ENCODE data around the gene ADAM17. TPM values are rescaled to one million over a fixed set of nuclear protein-coding genes. Genes with fewer than 3 reads are reported as not detected.

Gene ADAM17
- total and polyA plus RNA-seq, 5 donors from 2014 or later: 11.8 to 34.1 (median 14.3) TPM

DNA sequence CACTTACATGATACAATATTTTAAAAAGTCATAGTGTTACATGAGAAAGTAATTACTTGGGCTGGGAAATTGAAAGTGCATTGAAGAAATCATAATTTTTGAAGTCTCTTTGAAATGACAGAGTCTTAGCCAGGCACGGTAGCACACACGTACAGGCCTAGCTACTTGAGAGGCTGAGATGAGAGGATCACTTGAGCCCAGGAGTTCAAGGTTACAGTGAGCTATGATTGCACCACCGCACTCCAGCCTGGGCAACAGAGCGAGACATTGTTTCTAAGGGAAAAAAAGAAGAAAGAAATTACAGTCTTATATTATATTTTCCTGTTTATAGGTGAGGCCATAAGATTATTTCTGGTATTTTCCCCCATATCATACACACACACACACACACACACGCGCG lies 90.5 kb downstream of the ADAM17 start:
- Histone ChIP-seq H3K27me3 (ENCODE audit: control insufficient read depth, insufficient read depth, low read length) (no peaks in the 10 kb centered on the region), H3K4me1 (ENCODE audit: control insufficient read depth, insufficient read depth, low read length, poor library complexity, severe bottlenecking) (no peaks in the 10 kb centered on the region), H3K36me3 (ENCODE audit: control insufficient read depth, insufficient read depth, low read length) (peaks cover 21% of the 10 kb centered on the region), H3K27ac (ENCODE audit: insufficient read depth, low read length, poor library complexity, severe bottlenecking) (no peak overlapping the region), H3K4me3 (ENCODE audit: low read depth, low read length) (no peak overlapping the region), H3K9me3 (ENCODE audit: control insufficient read depth in 2 of 2, low read length in 2 of 2) (no peaks in the 10 kb centered on the region)
- no peak overlapping the region for H3K4me3 Mint-ChIP-seq
- H3K9me3 Mint-ChIP-seq: no peaks in the 10 kb centered on the region
- H3K27me3 Mint-ChIP-seq: no peaks in the 10 kb centered on the region
- DNase-seq: no peak
- ATAC-seq (ENCODE audit: low read depth in 2 of 2): no peak
- H3K27ac Mint-ChIP-seq: peak overlapping the region in 1 of 3 donors; percentile 32
- H3K36me3 Mint-ChIP-seq: peaks cover 16% of the 10 kb centered on the region
- peaks cover 2 to 9% (median 5%) of the 10 kb centered on the region in 4 donors for H3K4me1 Mint-ChIP-seq

- H3K9me3 Mint-ChIP-seq: no peaks in the 10 kb centered on the region
- Histone ChIP-seq H3K27me3 (ENCODE audit: control insufficient read depth, insufficient read depth, low read length) (no peaks in the 10 kb centered on the region), H3K4me1 (ENCODE audit: control insufficient read depth, insufficient read depth, low read length, poor library complexity, severe bottlenecking) (no peaks in the 10 kb centered on the region), H3K4me3 (ENCODE audit: low read depth, low read length) (no peak overlapping the region), H3K36me3 (ENCODE audit: control insufficient read depth, insufficient read depth, low read length) (peaks cover 21% of the 10 kb centered on the region), H3K27ac (ENCODE audit: insufficient read depth, low read length, poor library complexity, severe bottlenecking) (no peak overlapping the region), H3K9me3 (ENCODE audit: control insufficient read depth in 2 of 2, low read length in 2 of 2) (no peaks in the 10 kb centered on the region)
- no peak overlapping the region for H3K4me3 Mint-ChIP-seq
- peak in 1 of 3 donors; percentile 31 for DNase-seq
- peaks cover 19% of the 10 kb centered on the region for H3K36me3 Mint-ChIP-seq
- ATAC-seq (ENCODE audit: low read depth in 2 of 2): peak in 1 of 2 donors; percentile 58
- H3K27ac Mint-ChIP-seq: peak overlapping the region in 1 of 3 donors; percentile 68
- H3K27me3 Mint-ChIP-seq: no peaks in the 10 kb centered on the region
- H3K4me1 Mint-ChIP-seq: peaks cover 2 to 9% (median 5%) of the 10 kb centered on the region in 4 donors
Measured at GRCh38 chr2:9463698-9464034, 92.0 kb downstream of the ADAM17 start.

DNA sequence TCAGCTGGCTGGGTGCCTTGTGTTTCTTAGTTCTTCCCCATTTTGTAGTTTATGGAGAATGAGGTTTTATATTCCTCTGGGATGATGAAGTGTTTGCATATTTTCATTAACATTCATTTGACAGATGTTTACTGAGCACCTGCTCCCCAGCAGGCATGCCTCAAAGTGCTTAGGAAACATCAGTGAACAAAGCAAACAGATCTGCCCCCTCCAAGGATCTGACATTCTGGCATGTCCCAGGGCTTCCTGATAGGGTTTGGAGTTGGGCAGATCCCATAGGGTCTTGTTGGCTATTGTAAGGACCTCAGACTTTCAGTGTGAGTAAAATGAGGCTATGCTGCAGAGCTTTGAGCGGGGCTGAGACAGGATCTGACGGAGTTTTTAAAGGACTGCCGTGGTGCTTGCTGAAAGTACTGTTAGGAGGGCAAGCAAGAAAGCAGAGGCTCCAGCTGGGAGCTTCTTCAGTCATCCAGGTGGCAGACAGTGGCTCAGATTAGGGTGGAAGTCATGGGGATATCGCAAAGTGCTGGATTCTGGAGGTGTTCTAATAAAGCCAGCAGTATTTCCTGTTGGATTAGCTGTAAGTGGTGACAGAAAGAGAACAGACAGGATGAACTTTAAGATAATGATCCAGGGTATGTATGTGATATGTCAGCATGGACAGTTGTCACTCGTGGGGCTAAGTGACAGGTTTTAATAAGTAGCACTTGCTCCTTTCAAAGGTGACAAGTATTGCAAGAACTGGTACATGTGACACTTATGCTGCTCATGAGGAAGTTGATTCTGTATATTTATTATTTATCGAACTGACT lies 92.5 kb downstream of the ADAM17 start:
- Mint-ChIP-seq H3K36me3 (peaks cover 19% of the 10 kb centered on the region), H3K27me3 (no peaks in the 10 kb centered on the region), H3K4me1 (peaks cover 2 to 9% (median 5%) of the 10 kb centered on the region in 4 donors), H3K27ac (peak overlapping the region in 1 of 3 donors; percentile 68), H3K4me3 (no peak overlapping the region), H3K9me3 (no peaks in the 10 kb centered on the region)
- DNase-seq: no peak
- Histone ChIP-seq H3K4me1 (ENCODE audit: control insufficient read depth, insufficient read depth, low read length, poor library complexity, severe bottlenecking) (no peaks in the 10 kb centered on the region), H3K27ac (ENCODE audit: insufficient read depth, low read length, poor library complexity, severe bottlenecking) (no peak overlapping the region), H3K4me3 (ENCODE audit: low read depth, low read length) (no peak overlapping the region), H3K27me3 (ENCODE audit: control insufficient read depth, insufficient read depth, low read length) (no peaks in the 10 kb centered on the region), H3K9me3 (ENCODE audit: control insufficient read depth in 2 of 2, low read length in 2 of 2) (no peaks in the 10 kb centered on the region), H3K36me3 (ENCODE audit: control insufficient read depth, insufficient read depth, low read length) (peaks cover 22% of the 10 kb centered on the region)
- ATAC-seq (ENCODE audit: low read depth in 2 of 2): peak in 1 of 2 donors; percentile 20

GRCh38 chr2:9462313-9462712 lies 93.3 kb downstream of the ADAM17 start:
- H3K27me3 ChIP-seq (ENCODE audit: control insufficient read depth, insufficient read depth, low read length): no peaks in the 10 kb centered on the region
- no peak overlapping the region for H3K27ac ChIP-seq (ENCODE audit: insufficient read depth, low read length, poor library complexity, severe bottlenecking)
- Mint-ChIP-seq H3K36me3 (peaks cover 19% of the 10 kb centered on the region), H3K27me3 (no peaks in the 10 kb centered on the region), H3K4me1 (peaks cover 2 to 9% (median 5%) of the 10 kb centered on the region in 4 donors), H3K9me3 (no peaks in the 10 kb centered on the region), H3K27ac (peak overlapping the region in 2 of 3 donors; percentile 21 to 33), H3K4me3 (no peak overlapping the region)
- H3K4me3 ChIP-seq (ENCODE audit: low read depth, low read length): no peak overlapping the region
- H3K9me3 ChIP-seq (ENCODE audit: control insufficient read depth in 2 of 2, low read length in 2 of 2): no peaks in the 10 kb centered on the region
- no peaks in the 10 kb centered on the region for H3K4me1 ChIP-seq (ENCODE audit: control insufficient read depth, insufficient read depth, low read length, poor library complexity, severe bottlenecking)
- no peak for ATAC-seq (ENCODE audit: low read depth in 2 of 2)
- H3K36me3 ChIP-seq (ENCODE audit: control insufficient read depth, insufficient read depth, low read length): peaks cover 17% of the 10 kb centered on the region
- no peak for DNase-seq

GRCh38 chr2:9461079-9461478 lies 94.6 kb downstream of the ADAM17 start:
- ATAC-seq (ENCODE audit: low read depth in 2 of 2) (no peak), DNase-seq (no peak)
- H3K9me3 Mint-ChIP-seq: no peaks in the 10 kb centered on the region
- Histone ChIP-seq H3K4me1 (ENCODE audit: control insufficient read depth, insufficient read depth, low read length, poor library complexity, severe bottlenecking) (no peaks in the 10 kb centered on the region), H3K4me3 (ENCODE audit: low read depth, low read length) (no peak overlapping the region), H3K9me3 (ENCODE audit: control insufficient read depth in 2 of 2, low read length in 2 of 2) (no peaks in the 10 kb centered on the region), H3K27me3 (ENCODE audit: control insufficient read depth, insufficient read depth, low read length) (no peaks in the 10 kb centered on the region), H3K27ac (ENCODE audit: insufficient read depth, low read length, poor library complexity, severe bottlenecking) (no peak overlapping the region), H3K36me3 (ENCODE audit: control insufficient read depth, insufficient read depth, low read length) (peaks cover 25% of the 10 kb centered on the region)
- H3K27ac Mint-ChIP-seq: no peak overlapping the region
- H3K4me3 Mint-ChIP-seq: no peak overlapping the region
- peaks cover 26% of the 10 kb centered on the region for H3K36me3 Mint-ChIP-seq
- no peaks in the 10 kb centered on the region for H3K27me3 Mint-ChIP-seq
- peaks cover 2 to 11% (median 6%) of the 10 kb centered on the region in 4 donors for H3K4me1 Mint-ChIP-seq

DNA sequence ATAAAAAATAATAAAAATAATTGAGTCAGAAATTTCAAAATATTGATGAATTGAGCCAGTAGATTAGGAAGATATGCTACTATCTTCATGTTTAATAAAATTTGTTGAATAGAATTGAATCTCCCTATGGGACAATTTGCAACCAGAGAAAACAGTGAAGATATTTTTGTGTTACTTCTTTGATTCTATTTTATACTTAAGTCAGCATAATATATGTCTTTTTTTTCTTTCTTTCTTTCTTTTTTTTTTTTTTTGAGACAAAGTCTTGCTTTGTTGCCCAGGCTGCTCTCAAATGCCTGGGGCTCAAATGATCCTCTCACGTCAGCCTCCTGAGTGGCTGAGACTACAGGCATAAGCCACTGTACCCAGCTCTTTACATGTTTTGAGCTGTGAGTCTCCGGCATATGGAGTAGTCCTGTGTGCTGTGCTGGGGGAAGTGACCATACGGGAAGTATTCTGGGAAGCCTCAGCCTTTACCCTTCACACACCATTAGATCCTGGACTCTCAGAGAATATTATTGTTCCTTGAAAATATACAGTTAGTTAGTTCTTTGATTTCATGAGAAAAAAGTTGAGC lies 95.1 kb downstream of the ADAM17 start:
- Histone ChIP-seq H3K9me3 (ENCODE audit: control insufficient read depth in 2 of 2, low read length in 2 of 2) (no peaks in the 10 kb centered on the region), H3K4me3 (ENCODE audit: low read depth, low read length) (no peak overlapping the region), H3K36me3 (ENCODE audit: control insufficient read depth, insufficient read depth, low read length) (peaks cover 25% of the 10 kb centered on the region), H3K4me1 (ENCODE audit: control insufficient read depth, insufficient read depth, low read length, poor library complexity, severe bottlenecking) (no peaks in the 10 kb centered on the region), H3K27me3 (ENCODE audit: control insufficient read depth, insufficient read depth, low read length) (no peaks in the 10 kb centered on the region), H3K27ac (ENCODE audit: insufficient read depth, low read length, poor library complexity, severe bottlenecking) (no peak overlapping the region)
- Mint-ChIP-seq H3K4me1 (peaks cover 2 to 11% (median 6%) of the 10 kb centered on the region in 4 donors), H3K4me3 (no peak overlapping the region), H3K9me3 (no peaks in the 10 kb centered on the region), H3K27me3 (no peaks in the 10 kb centered on the region), H3K36me3 (peaks cover 29% of the 10 kb centered on the region), H3K27ac (peak overlapping the region in 1 of 3 donors; percentile 14)
- no peak for DNase-seq
- no peak for ATAC-seq (ENCODE audit: low read depth in 2 of 2)

DNA sequence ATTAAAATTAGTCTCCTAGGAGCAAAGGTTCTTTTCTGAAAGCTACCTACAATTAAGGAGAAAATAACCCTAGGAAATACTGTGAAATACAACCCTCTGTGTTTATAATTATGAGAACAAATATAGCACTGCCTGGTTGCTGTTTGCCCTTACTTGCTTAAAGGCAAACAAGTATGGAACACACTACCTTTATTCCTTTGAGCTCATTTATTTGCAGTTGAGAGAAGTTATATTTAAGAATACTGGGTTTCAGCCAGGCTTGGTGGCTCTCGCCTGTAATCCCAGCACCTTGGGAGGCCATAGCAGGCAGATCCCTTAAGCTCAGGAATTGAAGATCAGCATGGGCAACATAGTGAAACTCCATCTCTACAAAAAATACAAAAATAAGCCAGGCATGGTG lies 104.4 kb downstream of the ADAM17 start:
- ATAC-seq (ENCODE audit: low read depth in 2 of 2) (no peak), DNase-seq (no peak)
- H3K27me3 Mint-ChIP-seq: no peaks in the 10 kb centered on the region
- no peak overlapping the region for H3K27ac Mint-ChIP-seq
- H3K9me3 Mint-ChIP-seq: no peaks in the 10 kb centered on the region
- no peak overlapping the region for H3K27ac ChIP-seq (ENCODE audit: insufficient read depth, low read length, poor library complexity, severe bottlenecking)
- no peaks in the 10 kb centered on the region for H3K27me3 ChIP-seq (ENCODE audit: control insufficient read depth, insufficient read depth, low read length)
- peaks cover 35% of the 10 kb centered on the region for H3K36me3 ChIP-seq (ENCODE audit: control insufficient read depth, insufficient read depth, low read length)
- H3K4me1 Mint-ChIP-seq: no peaks in the 10 kb centered on the region
- no peaks in the 10 kb centered on the region for H3K9me3 ChIP-seq (ENCODE audit: control insufficient read depth in 2 of 2, low read length in 2 of 2)
- no peaks in the 10 kb centered on the region for H3K4me1 ChIP-seq (ENCODE audit: control insufficient read depth, insufficient read depth, low read length, poor library complexity, severe bottlenecking)
- no peak overlapping the region for H3K4me3 ChIP-seq (ENCODE audit: low read depth, low read length)
- H3K36me3 Mint-ChIP-seq: peaks cover 33% of the 10 kb centered on the region
- H3K4me3 Mint-ChIP-seq: no peak overlapping the region

Measured in CD4-positive, CD25-positive, alpha-beta regulatory T cell (primary cell).